DND-41 (cell line): ENCODE results near the gene TRHDE.

ENCODE experiments used
- CTCF ChIP-seq: IDR thresholded peaks from 2 replicates; pipeline ENCODE4 v1.5.1; 2012; ENCODE audit warnings: borderline replicate concordance, low read length, moderate library complexity, mild to moderate bottlenecking; ENCODE audit not compliant: poor library complexity, severe bottlenecking; ENCODE audit errors: extremely low read depth
- EZH2 ChIP-seq: IDR thresholded peaks from 3 replicates; pipeline ENCODE4 v1.6.1; 2012; ENCODE audit warnings: borderline replicate concordance, low read depth, mild to moderate bottlenecking, moderate library complexity, low read length, inconsistent platforms; ENCODE audit not compliant: severe bottlenecking

DNA sequence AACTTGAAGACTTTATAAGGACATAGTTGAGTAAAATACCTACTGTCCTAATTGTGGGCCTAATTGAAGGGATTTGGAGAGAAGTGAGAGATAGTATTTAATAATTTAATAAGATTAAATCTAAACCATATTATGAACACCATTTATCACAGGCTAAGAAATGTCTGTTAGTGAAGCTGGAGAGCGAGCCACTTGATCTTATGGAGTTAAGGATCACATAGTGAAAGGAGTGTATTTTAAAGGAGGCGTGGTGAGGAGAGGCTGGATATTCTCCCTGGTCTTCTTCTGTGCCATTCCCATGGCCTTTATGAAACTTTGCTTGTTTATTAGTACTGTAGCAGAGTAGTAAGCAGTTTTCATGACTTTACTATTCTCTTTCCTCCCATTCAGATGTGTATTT, 172.4 kb downstream of the TRHDE start:
- TF ChIP-seq CTCF (no peak), EZH2 (no peak)
